ENCODE data around the gene MATR3.

MATR3 gene, protein sequence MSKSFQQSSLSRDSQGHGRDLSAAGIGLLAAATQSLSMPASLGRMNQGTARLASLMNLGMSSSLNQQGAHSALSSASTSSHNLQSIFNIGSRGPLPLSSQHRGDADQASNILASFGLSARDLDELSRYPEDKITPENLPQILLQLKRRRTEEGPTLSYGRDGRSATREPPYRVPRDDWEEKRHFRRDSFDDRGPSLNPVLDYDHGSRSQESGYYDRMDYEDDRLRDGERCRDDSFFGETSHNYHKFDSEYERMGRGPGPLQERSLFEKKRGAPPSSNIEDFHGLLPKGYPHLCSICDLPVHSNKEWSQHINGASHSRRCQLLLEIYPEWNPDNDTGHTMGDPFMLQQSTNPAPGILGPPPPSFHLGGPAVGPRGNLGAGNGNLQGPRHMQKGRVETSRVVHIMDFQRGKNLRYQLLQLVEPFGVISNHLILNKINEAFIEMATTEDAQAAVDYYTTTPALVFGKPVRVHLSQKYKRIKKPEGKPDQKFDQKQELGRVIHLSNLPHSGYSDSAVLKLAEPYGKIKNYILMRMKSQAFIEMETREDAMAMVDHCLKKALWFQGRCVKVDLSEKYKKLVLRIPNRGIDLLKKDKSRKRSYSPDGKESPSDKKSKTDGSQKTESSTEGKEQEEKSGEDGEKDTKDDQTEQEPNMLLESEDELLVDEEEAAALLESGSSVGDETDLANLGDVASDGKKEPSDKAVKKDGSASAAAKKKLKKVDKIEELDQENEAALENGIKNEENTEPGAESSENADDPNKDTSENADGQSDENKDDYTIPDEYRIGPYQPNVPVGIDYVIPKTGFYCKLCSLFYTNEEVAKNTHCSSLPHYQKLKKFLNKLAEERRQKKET

DNA sequence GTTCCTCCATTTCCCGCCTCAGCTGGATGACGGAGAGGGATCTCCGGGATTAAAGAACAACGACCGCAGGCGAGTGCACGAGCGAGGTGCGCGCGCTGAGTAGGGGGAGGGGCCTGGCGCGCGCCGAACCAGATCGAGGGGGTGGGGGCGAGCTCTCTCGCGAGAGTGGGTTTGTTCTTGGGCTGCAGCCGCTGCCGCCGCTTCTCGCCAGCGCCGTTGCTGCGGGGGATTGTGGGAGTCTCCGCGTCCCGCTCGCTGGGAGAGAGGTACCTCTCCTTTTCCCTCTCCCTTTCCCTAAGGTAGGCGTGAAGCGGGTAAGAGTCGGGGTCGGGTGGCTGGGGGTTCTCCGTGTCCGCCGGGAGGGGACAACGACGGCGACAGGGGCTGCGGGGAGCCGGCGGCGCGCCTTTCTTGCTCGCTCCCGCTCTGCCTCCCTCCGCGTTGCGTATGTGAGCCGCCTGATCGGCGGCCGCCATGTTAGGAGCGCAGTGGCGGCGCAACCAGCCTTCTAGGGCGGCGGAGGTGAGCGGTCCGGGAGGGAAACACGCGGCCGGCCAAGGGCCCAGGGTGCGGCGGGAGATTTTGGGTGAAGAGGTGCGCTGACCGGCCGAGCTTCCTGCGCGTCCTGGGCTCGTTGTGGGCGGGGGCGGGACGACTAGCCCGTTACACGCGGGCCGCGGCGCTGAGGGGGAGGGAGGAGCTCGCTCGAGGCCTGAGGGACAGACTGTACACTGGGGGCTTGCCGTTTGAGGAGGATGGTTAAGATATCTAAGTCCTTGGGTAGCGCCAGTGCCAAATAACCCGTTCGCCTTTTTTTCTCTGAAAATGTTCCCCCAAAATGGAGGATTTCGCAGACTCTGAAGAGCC, at the start of gene MATR3:
MATR3 (plus strand) TSS at position 234 of the 867 bp plus-strand sequence. CDS start 13,676 bp downstream, outside the sequence.
- H3K4me3 ChIP-seq (ENCODE audit: control insufficient read depth, low read depth, low read length) = peak within 1 kb of the TSS; percentile 86
- TF ChIP-seq, protein P1, sequence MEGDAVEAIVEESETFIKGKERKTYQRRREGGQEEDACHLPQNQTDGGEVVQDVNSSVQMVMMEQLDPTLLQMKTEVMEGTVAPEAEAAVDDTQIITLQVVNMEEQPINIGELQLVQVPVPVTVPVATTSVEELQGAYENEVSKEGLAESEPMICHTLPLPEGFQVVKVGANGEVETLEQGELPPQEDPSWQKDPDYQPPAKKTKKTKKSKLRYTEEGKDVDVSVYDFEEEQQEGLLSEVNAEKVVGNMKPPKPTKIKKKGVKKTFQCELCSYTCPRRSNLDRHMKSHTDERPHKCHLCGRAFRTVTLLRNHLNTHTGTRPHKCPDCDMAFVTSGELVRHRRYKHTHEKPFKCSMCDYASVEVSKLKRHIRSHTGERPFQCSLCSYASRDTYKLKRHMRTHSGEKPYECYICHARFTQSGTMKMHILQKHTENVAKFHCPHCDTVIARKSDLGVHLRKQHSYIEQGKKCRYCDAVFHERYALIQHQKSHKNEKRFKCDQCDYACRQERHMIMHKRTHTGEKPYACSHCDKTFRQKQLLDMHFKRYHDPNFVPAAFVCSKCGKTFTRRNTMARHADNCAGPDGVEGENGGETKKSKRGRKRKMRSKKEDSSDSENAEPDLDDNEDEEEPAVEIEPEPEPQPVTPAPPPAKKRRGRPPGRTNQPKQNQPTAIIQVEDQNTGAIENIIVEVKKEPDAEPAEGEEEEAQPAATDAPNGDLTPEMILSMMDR (IDR thresholded peaks at IDR 0.05; ENCODE audit: control insufficient read depth, insufficient read depth, low read depth, low read length, missing control alignments) = no peak
- peak; percentile 83 for DNase-seq (ENCODE audit: low read depth)

DNA sequence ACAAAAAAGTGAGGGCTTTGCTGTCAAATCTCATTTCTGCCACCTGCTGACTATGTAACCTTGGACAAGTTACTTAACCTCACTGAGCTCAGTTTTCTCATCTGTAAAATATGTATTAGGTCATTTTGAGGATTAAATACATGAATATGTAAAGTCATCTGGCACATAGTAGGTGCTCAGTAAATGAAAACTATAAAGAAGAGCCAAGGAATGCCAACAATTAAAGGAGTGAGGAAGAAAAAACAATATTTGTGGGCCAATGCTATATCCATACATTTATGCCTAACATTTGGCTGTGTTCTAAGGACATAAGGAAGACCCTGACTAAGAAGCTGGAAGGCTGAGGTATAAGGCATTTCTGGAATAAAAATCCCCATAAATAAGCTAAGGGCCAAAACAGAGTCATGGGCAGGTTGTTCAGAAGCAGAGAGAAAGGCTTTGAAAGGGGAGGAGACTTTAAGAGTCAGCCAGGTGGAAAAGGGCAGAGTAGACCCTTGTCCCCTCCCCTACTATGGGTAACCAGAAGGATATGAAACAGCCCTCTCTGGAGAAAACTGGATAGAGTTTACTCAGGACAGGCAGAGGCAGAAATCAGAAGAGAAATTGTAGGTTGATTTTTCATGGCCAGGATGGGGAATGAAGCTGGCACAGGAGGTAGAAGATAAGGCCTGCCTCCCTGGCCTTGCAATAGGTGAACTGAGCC, 47.8 kb upstream of the MATR3 start:
- TF ChIP-seq, protein P1 (IDR thresholded peaks at IDR 0.05; ENCODE audit: control insufficient read depth, insufficient read depth, low read depth, low read length, missing control alignments) = no peak
- no peak for DNase-seq (ENCODE audit: low read depth)
- H3K4me3 ChIP-seq (ENCODE audit: control insufficient read depth, low read depth, low read length) = no peak overlapping the region

DNA sequence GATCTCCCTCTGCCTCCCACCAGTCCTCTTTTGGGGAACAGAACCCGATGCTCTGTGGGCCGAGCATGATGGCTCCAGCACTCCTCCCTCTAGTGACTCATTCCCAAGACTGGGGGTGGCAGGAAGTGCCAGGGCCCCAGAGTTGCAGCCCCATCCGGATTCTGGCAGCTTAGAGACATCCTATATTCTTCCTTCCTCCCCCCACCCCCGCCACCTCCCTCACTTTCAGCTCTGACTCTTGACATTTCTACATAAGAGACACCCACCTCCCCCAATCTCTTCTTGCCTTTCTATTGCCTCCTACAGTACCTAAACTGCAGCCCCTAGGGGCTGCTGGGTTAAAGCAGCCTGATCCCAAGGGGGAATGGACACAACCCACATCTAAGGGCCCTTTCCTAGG, 47.1 kb upstream of the MATR3 start:
- TF ChIP-seq, protein P1 (IDR thresholded peaks at IDR 0.05; ENCODE audit: control insufficient read depth, insufficient read depth, low read depth, low read length, missing control alignments) = no peak
- no peak overlapping the region for H3K4me3 ChIP-seq (ENCODE audit: control insufficient read depth, low read depth, low read length)
- no peak for DNase-seq (ENCODE audit: low read depth)

DNA sequence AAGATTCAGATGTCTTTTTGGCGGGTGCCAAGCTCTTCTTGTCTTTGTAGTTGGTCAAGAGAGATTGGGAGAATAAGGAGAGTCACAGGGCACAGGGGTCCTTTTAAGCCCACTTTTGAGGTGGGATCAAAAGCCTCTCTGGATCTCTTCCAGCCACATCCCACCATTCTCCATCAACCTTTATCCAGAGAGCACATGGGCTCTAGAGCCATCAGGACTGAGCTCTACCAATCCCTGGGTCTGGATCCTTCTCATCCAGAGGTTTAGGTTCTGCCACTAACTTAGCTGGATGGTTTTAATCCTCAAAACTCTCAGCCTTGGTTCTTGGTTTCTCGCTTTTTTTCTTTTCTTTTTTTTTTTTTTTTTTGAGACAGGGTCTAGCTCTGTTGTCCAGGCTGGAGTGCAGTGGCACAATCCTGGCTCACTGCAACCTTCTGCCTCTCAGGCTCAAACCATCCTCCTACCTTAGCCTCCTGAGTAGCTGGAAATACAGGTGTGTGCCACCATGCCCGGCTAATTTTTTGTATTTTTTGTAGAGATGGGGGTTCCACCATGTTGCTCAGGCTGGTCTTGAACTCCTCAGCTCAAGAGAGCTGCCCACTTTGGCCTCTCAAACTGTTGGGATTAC, 44.6 kb upstream of the MATR3 start:
- no peak for DNase-seq (ENCODE audit: low read depth)
- H3K4me3 ChIP-seq (ENCODE audit: control insufficient read depth, low read depth, low read length) = no peak overlapping the region
- TF ChIP-seq, protein P1 (IDR thresholded peaks at IDR 0.05; ENCODE audit: control insufficient read depth, insufficient read depth, low read depth, low read length, missing control alignments) = no peak

DNA sequence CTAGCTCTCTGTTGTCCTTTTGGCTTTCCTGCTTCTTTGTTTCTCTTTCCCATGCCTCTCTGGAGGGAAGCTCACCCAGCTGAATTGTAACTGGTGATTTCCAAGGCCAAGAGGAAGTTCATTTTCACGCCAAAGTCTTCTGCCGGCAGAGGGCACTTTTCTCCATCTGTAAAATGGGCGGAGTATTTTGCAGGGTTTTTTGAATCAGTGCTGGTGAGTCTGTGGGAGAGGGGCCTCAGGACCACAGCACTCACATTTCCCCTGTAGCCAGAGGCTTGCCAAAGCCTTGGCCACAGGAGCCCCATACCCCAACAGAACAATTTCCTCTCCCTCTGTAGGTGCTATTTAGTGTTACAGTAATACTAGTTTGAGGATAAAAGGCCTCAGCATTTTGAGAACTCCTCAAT, 42.3 kb upstream of the MATR3 start:
- no peak overlapping the region for H3K4me3 ChIP-seq (ENCODE audit: control insufficient read depth, low read depth, low read length)
- TF ChIP-seq, protein P1 (IDR thresholded peaks at IDR 0.05; ENCODE audit: control insufficient read depth, insufficient read depth, low read depth, low read length, missing control alignments) = peak; percentile 27
- no peak for DNase-seq (ENCODE audit: low read depth)

Measured in AG09309 (cell line).